ENCODE data around the gene DBET.
"Not testable (repeated sequence)": the region's sequence is repeated elsewhere in the genome, so short reads cannot be mapped to it uniquely, and the experiment has no call there.

The DBET gene

DNA sequence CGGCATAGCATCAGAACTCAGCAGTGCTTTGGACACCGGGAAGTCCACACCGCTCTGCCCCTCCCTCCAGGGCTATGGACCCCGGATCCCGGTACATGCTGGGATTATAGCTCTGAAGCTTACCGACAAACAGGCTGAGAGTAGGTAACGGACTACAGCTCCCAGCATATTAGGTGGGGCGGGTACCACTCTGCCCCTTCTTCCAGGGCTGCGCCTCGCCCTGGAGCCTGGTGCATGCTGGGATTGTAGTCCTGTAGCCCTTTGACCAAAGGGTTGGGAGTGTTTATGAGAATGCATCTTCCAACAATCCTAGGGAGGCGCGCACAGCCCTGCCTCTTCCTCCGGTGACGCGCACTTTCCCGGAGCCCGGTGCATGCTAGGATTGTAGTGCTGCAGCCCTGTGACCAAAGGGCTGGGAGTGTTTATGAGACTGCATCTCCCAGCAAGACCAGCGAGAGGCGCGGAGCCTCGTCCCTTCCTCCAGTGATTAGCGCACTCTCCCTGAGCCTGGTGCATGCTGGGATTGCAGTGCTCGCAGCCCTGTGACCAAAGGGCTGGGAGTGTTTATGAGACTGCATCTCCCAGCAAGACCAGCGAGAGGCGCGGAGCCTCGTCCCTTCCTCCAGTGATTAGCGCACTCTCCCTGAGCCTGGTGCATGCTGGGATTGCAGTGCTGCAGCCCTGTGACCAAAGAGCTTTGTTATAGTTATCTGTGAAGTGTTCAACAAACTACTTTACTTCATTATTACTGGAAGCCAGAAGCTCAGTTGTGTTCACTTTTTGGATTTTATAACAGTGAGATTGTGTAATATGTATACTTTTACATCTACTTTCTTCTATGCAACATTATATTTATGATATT, 14.7 kb upstream of the DBET start:
- not testable (repeated sequence) for DNase-seq

DNA sequence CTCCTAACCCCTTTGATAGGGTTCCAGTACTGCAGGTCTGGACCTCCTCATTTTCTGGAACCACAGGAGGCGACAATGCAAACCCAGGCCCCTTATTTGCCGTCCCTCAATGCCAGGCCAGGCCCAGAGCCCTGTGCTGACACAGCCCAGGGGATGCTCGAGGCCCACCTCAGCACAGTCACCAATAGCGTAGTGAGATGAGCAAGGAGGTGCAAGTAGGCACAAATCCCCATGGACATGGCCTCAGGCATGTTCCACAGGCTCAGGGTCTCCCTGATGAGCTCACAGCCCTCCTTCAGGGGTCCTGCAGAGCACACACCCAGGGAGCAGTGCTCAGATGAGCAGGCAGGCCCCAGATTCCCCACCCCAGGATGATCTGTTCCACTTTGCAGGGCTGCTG, 5.3 kb upstream of the DBET start:
- not testable (repeated sequence) for DNase-seq

GRCh38 chr4:190064805-190065204, 503 bp downstream of the DBET start:
- not testable (repeated sequence) for DNase-seq

GRCh38 chr4:190068351-190068750, 4.0 kb downstream of the DBET start:
- DNase-seq: not testable (repeated sequence)

- not testable (repeated sequence) for DNase-seq
Observed at GRCh38 chr4:190093052-190093451, 28.8 kb downstream of the DBET start.

GRCh38 chr4:190094031-190094430, 29.7 kb downstream of the DBET start:
- not testable (repeated sequence) for DNase-seq

GRCh38 chr4:190095335-190095734, 31.0 kb downstream of the DBET start:
- not testable (repeated sequence) for DNase-seq

DNA sequence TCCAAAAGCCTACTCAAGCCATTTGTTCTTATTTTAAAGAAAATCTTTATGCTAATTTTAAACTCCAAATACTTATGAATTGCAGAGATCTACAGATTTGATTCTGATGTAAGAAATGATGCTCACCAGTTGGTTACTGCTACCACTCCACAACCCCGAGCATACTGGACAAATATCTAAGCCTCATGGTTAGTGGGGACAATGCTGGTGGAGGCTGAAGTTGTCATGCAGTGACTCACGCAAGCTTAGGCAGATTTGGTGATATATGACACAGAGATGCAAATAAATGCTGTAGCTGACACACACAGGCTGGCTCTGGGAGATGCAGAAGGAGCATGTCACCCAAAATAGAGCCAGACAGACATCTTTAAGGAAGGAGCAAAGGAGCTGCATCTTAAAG, 35.3 kb downstream of the DBET start:
- not testable (repeated sequence) for DNase-seq

DNA sequence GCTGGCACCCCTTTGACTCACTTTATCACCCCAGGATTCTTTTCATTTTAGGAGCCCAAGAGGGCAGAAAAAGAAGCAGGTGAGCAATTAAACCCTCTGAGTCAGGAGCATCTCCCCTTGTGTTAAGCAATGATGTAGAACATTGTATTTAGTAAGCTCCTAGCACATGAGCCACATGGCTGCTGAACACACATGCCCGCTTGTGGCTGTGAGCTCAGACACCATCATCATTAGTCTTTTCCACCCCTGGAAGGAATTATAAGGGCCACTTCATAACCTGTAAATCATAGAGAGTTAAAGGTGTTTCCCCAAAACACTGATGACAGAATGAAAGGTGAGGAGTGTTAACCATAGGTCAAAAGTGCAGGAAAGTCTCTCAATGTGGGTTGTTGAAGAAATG, 37.2 kb downstream of the DBET start:
- not testable (repeated sequence) for DNase-seq

GRCh38 chr4:190106191-190106590, 41.9 kb downstream of the DBET start:
- not testable (repeated sequence) for DNase-seq

- DNase-seq: peak; percentile 18
Observed at GRCh38 chr4:190106611-190107480, 42.5 kb downstream of the DBET start.

DNA sequence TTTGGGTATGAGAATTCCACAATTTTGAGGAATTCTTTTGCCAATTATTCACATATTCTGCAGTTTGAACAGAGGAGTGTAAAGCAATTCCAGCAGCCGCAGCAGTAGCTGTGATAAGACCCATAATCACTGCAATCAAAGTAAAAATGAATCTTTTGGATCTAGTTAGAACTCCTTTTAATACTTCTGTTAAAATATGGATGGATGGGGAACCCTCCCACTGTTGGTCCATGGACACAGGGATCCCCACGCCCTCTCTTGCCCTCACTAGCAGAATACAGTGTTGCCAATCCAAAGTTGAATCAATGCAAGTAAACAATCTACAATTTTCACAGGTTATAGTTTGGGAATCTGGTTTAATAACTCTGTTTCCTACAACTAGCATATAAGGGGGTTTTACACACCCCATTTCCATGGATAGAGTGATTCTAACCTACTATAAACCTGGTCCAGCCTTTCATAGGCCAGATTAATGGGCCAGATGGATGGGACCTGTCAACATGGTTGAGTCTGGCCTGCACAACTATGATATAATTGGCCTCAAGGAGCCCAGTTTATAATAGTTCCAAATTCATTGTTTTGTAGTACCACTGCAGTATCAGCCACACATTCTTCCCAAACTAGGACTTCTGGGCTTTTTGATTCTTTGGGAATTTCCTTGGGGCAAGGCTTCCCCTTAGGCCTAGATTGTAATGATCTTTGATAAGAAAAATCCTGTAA, 43.6 kb downstream of the DBET start:
- not testable (repeated sequence) for DNase-seq

- peak; percentile 17 for DNase-seq
Observed at GRCh38 chr4:190108756-190109155, 44.5 kb downstream of the DBET start.

DNA sequence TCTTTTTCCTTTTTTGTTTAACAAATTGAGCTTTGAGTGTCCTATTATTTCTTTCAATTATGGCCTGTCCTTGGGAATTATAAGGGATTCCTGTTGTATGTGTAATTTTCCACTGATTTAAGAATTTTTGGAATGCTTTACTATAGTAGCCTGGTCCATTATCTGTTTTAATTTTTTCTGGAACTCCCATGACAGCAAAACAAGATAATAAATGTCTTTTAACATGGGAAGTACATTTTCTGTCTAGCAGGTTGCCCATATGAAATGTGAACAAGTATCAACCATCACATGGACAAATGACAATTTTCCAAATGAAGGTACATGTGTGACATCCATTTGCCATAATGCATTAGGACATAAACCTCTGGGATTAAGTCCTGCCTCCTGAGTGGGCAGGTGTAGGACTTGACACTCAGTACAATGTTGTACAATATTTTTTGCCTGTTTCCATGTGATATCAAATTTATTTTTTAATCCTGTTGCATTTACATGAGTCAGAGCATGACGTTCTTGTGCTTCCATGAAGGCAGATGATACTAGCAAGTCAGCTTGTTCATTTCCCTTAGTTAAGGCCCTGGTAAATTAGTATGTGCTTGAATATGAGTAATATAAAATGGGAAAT, 45.2 kb downstream of the DBET start:
- not testable (repeated sequence) for DNase-seq

GRCh38 chr4:190110033-190110432, 45.7 kb downstream of the DBET start:
- DNase-seq: not testable (repeated sequence)

GRCh38 chr4:190110570-190111295, 46.4 kb downstream of the DBET start:
- DNase-seq: not testable (repeated sequence)

GRCh38 chr4:190112879-190113278, 48.6 kb downstream of the DBET start:
- DNase-seq: not testable (repeated sequence)

- not testable (repeated sequence) for DNase-seq
Observed at GRCh38 chr4:190114991-190115390, 50.7 kb downstream of the DBET start.
